HG02642 (cell line): ENCODE measurements around the gene MEIS1.

ENCODE experiments used
- ATAC-seq: cut with Tn5 transposase; IDR thresholded peaks from one replicate; pipeline ENCODE4 v1.9.1; 2021; ENCODE audit warnings: mild to moderate bottlenecking; ENCODE audit not compliant: unreplicated experiment, poor library complexity

MEIS1 gene

GRCh38 chr2:66555501-66556324, 120.8 kb downstream of the MEIS1 start:
- ATAC-seq = no peak

- ATAC-seq = no peak
Observed at GRCh38 chr2:66559672-66560071, 124.7 kb downstream of the MEIS1 start.

GRCh38 chr2:66560683-66561082, 125.8 kb downstream of the MEIS1 start:
- ATAC-seq = no peak

- ATAC-seq = no peak
Observed at GRCh38 chr2:66561645-66562303, 126.8 kb downstream of the MEIS1 start.

DNA sequence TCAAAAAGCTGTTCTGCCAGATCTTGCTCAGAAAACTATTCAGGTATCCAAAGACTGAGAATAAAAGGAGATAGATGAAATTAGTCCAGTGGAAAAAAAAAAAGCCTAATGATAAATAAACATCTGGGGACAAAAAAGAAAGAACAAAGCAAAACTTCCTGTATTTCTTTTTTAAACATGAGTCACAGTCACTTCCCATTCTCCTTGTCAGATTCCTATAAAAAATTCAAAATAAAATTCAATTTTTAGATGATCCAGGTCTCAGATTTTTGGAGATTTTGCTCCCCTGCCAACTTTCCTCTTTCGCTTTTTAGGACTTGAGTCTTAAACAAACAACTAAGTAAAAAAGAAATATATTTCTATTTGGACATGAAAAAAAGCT, 127.4 kb downstream of the MEIS1 start:
- ATAC-seq = no peak

- ATAC-seq = no peak
Observed at GRCh38 chr2:66563473-66563872, 128.5 kb downstream of the MEIS1 start.

DNA sequence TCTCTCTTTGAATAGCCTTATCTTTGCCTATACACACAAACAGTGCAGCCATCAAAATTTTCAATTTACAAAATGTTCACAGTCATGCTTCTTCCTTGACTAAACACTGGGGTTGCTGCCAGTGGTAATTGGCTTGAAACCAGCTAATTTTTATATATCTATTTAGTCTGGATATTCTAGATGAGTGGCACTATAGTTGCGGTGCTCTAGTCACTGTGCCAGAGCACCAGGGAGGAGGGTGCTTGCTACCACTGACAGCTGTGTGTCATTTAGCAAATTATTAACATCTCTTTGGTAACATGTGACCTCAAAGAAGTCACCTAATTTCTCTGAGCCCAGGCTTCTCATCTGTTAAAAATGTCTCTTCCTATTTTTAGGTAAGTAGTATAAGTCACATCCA, 130.4 kb downstream of the MEIS1 start:
- no peak for ATAC-seq

DNA sequence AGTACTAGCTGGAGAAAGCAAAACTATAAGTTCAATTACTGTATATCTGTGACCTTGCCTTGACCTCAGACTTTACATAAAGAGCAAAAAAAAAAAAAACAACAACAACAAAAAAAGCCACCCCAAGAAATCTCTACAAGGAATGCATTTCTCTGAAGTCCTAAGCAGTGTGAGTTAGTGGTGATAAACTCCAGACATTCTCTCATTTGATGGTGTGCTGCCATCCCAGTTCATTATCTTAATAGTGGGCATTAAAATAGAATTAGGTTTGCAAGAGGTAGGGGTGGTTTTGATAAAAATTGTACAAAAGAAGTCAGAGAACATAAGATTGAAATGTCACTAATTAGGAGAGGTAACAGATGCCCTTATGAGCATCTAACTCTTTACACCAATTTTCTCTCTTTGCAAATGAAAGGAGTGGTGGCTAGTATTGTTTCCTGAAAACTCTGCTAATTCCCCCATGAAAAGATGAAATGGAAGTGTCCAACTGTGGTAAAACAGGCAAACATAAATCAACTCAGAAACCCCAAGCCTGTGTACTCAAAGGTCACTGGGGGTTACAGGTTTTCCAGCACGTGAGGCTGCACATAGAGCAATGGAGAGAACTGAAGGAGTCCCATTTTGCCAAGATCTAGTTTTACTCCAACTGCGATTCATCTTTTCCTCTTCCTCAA, 131.9 kb downstream of the MEIS1 start:
- ATAC-seq = no peak

DNA sequence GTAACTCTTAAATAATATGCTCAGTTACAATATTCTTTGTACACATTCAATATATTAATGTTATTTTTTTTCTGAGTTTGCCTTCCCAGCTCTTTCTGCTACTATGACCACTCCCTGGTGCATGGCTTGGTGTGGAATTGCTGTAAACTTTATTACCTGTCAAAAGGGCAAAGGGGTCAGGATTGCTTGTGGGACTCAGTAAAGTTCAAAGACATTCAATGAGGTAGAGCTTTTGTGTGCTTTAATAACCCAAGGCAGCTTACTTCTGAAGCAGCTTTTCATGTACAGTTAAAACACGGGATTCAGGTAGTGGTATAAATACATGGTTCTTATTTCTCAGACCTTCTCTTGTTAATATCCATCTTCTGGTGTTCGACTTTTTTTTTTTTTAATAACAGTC, 132.8 kb downstream of the MEIS1 start:
- ATAC-seq = no peak

DNA sequence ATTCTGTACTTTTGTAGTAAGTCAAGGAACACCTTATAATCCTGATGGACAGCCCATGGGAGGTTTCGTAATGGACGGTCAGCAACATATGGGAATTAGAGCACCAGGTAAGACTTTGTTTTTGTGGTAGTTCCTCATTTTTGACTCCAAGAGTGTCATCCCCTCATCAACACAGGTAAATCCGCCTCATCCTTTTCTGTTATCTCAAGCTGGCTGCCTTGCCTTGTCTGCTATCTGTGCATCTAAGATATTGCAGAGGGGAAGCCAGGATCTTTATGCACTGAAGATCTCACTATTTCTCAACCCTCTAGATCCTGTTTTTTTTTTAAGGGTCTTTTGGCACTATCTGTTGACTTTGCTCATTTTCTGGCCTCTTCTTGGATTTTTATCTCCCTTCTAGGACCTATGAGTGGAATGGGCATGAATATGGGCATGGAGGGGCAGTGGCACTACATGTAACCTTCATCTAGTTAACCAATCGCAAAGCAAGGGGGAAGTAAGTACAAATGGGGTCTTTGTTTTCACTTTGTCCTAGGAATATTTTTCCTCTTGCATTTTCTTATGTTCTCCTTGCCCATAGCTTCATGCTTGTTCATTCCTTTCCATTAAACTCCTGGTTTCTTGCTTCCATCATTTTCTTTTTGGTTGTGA, 133.8 kb downstream of the MEIS1 start:
- ATAC-seq = no peak

DNA sequence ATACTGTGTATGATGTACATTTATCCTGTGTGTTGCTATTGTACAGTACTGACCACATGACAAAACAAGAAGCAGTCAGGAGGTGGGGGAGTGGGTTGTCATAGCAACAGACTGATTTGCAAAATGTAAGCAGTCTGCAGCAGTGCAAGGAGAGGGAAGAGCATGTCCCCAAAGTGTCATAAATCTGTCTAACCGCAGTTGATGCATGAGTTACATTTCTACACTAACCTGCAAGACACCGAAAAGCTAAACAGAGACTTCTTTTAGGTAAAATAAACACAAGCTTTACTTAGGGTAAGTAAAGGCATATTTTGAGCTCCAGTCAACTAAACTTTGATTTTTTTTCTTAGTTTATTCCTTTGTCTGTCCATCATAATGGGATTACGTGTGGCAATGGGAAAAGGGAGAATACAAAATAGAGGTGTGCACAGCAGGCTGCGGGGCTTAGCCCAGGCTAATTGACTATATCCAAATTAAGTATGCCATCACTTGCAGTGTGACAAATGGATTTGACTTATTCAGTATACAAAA, 134.5 kb downstream of the MEIS1 start:
- ATAC-seq = no peak

- ATAC-seq = no peak
Observed at GRCh38 chr2:66569974-66570373, 135.0 kb downstream of the MEIS1 start.

- ATAC-seq = no peak
Observed at GRCh38 chr2:66570471-66570870, 135.5 kb downstream of the MEIS1 start.

DNA sequence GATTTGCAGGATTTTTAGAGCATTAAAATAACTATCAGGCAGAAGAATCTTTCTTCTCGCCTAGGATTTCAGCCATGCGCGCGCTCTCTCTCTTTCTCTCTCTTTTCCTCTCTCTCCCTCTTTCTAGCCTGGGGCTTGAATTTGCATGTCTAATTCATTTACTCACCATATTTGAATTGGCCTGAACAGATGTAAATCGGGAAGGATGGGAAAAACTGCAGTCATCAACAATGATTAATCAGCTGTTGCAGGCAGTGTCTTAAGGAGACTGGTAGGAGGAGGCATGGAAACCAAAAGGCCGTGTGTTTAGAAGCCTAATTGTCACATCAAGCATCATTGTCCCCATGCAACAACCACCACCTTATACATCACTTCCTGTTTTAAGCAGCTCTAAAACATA, 137.0 kb downstream of the MEIS1 start:
- ATAC-seq = no peak

GRCh38 chr2:66572391-66572790, 137.5 kb downstream of the MEIS1 start:
- ATAC-seq = no peak

GRCh38 chr2:66573416-66573815, 138.5 kb downstream of the MEIS1 start:
- ATAC-seq = no peak

DNA sequence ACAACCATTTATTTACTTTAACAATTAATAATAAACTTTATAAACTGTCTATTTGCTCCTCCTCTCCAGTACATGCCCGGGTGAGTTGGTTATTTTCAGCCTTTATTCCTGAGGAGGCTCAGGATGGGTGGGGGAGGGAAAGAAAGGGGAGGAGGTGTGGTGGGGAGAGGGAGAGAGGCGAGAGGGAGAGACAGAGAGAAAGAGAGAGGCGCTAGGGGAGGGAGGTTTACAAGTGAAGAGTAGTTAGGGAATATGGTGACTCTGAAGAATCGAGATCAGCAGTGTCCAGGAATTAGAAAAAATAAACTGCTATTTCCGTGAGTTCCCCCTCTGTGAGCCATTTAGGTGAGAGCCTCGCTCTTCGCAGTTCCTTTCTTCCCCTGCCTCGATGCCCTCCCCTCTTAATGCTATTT, 138.9 kb downstream of the MEIS1 start:
- ATAC-seq = no peak

GRCh38 chr2:66574701-66575624, 140.0 kb downstream of the MEIS1 start:
- no peak for ATAC-seq

DNA sequence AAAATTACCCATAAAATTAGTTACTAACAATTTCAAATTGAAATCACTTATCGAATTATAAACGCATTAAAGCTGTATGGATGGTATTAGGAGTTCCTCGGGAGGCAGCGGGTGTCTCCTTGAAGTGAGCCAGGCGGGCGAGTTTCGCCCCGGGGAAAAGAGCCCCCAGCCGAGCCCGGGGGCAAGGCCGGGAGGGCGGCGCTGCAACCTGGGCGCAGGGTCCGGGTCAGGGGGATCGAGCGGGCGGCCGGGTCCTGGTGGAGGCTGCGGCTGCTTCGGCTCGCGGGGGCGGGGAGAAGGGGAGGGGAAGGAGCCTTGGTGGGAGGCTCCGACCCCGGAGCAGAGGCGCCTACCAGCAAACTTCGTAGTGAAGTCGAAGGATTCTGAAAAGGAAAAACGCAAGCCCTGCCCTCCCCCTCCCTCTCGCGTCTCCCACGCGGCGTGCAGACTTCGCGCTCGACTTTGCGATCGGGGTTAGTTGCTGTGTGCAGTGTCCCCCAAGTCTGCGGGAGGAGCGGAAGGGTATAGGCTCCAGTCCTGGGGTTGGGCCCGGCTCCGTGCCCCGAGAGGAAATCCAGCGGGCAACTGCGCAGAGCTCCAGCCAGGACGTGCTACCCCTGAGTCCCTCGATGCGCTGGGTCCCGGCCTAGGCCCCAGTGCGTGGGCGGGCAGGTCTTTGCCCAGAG, 140.8 kb downstream of the MEIS1 start:
- ATAC-seq = no peak
